ENCODE results near the gene CYP24A1.

Gene CYP24A1

DNA sequence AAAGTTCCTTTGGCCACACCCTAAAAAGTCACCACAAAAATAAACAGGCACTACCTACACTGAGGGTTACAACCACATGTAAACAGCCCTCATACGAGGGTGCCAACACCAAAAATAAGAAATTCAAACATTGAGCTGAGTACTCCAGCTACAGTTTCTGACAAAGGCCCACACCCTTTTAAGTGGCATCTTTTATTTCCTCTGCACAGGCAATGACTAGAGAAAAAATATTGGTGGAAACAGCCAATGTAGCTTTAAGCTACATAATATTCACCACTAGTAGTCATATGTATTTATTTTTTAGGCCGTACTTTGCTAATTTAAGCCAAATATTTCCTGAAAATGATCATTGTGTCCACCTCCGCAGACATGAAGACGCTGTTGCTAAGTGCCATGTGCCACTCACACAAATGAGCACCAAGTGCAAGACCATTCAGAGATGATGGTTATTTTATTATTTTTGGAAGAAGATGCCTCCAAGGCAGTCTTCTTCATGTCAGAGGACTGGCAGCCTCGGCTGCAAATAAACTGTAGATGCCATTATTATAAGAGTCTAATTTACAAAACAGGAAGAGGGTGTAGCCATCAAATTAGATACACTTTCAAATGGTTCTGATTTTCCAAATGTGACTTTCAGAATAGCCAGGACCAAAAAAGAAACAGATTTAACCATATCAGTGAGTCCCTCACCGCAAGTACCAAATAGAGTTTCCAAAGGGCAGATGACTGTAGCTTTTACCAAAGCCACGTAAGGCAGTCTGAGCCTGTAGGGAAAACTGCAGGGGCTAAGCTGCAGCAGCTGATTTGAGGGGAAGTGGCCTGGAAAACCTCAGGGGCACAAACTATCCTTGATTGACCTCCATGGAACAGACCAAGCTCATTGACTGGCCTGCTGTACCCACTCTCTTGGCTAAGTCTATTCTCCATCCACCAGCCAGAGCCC, 13.4 kb downstream of the CYP24A1 start:
- in situ Hi-C loops (cut with MboI; ENCODE audit: low sequenced_read_pairs): no loop called here

DNA sequence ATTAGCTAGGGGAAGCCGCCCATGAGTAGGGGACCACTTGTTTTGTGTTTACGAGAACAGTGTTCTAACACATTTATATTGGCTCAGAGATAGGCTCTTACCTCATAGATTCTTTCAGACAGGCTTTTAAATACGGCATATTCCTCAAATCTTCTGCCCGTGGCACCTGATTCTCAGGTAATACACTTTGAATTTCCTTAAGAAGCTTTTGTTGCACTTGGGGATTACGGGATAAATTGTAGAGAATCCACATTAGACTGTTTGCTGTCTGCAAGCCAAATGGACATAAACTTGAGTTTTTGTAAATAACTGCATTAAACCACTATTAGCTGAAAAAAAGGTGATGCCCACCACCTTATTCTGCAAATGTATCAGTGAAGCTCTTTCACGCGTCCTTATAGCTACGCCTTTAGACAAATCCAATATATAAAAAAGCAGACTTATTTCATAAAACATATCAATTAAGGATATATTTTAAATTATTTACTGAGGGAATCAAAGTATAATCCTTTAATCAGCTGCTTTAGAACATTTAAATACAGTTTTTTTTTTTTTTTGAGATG, 14.8 kb downstream of the CYP24A1 start:
- in situ Hi-C loops (cut with MboI; ENCODE audit: low sequenced_read_pairs): no loop called here

DNA sequence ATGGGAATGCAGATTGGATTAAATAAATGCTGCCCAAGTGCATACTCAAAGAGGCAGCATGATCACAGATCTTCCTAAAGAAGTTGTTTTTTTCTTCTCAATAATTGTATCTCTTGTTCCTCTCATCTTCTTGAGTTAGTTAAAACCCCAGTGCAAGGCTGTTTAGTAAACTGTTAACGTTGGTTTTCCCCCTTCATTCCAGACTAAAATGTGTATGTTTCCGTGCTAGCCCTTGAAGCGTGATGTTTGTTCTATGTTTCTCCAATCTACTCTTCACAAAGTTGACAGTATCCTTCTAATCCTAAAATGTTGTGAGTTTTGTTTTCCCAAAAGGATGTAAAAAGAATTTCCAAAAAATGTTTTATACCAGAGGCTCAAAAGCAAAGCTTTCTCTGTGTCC, 15.6 kb downstream of the CYP24A1 start:
- in situ Hi-C loops (cut with MboI; ENCODE audit: low sequenced_read_pairs): no loop called here

DNA sequence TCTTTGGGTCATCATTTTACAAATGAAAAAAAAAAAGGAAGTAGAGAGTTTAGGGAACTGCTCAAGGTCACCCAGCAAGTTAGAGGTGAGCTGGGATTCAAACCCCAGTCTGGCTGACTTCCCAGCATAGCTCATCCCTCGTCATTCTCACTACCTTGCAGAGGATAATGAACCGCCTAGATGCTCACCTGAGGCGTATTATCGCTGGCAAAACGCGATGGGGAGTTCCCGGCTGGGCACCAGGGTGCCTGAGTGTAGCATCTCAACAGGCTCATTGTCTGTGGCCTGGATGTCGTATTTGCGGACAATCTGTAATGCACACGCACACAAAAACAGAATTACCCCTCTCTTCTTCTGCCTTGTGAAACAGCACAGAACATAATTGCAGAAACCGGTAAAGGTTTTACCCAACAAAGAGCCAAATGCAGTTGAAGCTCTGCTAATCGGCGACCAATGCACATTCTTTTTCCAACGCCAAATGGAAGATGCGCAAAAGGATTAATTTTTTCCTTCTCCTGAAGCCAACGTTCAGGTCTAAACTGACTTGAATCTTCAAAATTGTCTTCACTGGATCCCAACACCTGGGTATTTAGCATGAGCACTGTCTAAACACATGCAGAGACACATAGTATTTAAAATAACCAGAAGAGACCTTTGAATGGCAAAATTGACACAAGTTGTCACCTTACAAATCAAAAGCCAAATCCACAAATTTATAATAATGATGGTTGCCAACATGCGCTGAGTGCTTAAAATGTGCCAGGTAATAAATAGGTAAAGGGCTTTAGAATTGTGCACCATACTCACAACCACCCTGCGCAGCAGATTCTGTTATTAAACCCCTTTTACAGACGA, 16.6 kb downstream of the CYP24A1 start:
- in situ Hi-C loops (cut with MboI; ENCODE audit: low sequenced_read_pairs): no loop called here

DNA sequence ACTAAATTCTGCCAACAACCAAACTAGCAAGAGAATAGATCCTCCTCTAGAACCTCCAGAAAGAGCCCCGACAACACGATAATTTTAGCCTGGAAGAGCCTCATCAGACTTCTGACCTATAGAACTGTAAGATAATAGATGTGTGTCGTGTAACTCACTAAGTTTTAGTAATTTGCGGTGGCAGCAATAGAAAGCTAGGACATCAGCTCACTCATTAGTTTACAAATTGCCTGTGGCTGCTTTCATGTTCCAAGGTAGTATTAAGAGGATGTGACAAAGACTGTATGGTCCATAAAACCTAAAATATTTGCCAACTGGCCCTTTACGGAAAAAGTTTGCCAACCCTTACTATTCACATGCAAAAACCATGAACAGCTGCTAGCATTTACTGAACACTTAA, 17.3 kb downstream of the CYP24A1 start:
- in situ Hi-C loops (cut with MboI; ENCODE audit: low sequenced_read_pairs): no loop called here

DNA sequence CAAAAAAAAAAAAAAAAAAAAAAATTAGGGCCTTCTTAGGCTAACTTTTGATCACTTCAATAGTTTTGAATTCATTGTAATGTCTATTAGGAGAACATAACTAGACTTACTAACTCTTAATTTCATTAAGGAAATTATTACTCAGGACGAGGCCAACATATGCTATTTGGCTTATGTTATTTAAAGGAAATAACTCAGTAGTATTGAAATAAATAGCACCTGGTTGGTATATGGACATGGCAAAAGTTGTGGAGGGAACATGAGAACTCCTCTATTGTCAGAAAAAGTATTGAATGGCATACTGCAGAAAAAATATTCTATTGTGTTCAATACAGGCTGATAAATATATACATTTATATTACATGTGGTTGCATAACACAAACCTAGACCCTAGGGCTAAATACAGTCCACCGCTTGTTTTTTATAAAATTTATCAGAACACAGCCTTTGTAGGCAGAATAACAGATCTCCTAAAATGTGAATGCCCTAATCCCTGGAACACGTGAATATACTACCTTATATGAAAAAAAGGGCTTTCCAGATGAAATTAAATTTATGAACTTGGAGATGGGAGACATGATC, 18.0 kb downstream of the CYP24A1 start:
- in situ Hi-C loops (cut with MboI; ENCODE audit: low sequenced_read_pairs): no loop called here

DNA sequence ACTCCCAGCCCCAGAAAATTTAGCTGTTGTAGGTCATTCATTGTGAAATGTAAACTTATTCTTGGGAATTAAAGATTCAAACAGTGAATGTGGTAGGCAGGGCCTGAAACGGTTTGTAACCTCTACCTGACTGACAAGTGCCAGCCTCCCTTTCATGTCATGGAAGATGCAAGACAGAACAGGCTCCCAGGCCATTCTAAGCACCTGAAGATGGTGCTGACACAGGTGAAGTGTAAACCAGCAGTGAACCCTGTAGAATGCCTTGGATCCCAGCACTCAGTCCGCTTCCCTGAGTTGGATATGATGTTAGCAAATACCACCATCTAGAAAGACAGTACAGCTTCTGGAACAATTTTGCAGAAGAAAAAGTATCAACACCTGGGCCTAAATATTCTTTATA, 19.3 kb downstream of the CYP24A1 start:
- in situ Hi-C loops (cut with MboI; ENCODE audit: low sequenced_read_pairs): no loop called here

DNA sequence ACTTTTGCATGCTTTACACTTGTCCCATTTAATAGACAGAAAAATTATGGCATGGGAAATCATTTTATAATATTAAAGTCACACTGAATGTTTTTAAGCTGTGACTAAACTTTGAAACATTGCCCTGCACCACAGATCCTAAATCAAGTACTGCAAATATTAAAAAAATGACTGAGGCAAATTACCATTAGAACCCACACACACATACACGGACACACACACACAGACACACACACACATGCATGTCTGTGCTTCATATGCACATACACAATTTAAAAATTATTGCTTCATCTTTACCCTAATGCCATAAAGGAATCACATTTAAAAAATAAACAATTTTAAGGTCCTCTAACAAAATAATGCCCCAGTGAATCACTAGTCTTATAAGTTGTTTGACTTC, 19.9 kb downstream of the CYP24A1 start:
- in situ Hi-C loops (cut with MboI; ENCODE audit: low sequenced_read_pairs): no loop called here

DNA sequence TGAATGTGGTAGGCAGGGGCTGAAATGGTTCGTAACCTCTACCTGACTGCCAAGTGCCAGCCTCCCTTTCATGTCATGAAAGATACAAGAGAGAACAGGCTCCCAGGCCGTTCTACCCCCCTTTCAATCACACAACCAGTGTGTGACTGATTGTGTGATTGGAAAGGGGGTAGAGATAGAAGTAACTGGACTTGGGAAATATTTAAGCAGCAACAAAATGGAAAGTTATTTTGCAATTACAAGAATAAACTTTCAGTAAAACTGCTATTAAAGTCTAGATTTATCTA, 20.8 kb downstream of the CYP24A1 start:
- in situ Hi-C loops (cut with MboI; ENCODE audit: low sequenced_read_pairs): no loop called here

DNA sequence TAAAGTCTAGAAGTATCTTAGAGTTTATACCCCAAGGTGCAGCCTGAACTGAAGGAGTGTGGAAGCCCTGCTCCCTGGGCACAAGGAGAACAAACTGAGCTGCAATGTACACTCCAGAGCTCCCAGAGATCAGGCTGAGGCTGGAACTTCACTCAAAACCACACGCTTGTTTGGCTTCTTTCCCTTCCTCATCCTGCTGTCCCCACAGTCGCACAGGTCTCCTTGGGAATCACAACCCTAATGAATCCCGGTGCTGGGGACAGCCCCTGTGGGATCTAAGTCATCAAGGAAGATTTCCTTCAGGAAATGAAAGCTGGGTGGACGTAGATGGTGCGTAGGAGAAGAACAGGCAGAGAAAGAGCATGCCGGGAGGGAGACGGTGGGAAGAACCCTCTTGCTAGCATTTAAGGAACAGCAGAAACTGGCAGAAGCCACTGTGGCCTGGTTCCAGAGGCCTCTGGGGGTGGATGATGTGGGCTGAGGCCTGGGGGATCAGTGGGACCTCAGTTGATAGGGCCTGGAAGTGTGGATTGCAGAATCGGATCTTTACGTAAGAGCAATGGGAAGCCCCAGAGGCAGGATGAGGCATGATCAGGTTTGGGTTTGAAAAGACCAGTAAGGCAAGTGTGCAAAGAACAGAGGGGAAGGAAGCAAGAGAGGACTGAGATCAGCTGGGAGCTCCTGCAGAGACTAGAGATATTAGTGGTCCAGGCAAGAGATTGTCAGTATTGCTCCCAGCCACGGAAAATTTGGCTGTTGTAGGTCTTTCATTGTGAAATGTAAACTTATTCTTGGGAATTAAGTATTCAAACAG, 21.4 kb downstream of the CYP24A1 start:
- in situ Hi-C loops (cut with MboI; ENCODE audit: low sequenced_read_pairs): no loop called here

DNA sequence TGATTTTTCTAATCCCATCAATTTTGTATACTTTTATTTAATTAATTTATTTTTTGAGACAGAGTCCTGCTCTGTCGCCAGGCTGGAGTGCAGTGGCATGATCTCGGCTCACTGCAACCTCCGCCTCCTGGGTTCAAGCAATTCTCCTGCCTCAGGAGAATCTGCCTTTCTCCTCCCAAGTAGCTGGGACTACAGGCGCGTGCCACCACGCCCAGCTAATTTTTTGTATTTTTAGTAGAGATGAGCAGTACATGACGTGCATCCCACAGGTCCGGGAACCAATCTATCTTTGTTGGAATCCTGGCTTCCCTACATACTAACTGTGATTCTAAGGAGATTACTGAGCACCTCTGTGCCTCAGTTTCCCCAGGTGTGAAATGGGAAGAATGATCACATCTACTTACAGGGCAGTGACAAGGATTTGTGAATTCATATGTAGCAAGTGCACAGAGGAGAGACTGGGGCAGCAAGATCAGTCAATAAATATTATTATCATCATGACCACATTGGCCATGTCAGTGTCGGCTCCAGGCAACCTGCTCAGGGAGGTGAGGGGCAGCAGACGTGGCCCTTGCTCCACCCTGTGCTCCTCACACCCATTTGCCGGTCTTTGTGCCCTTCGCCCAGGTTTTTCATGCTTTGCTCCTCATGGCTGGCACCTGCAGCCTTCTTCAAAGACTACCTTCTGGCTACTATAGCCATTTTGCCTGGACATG, 22.1 kb downstream of the CYP24A1 start:
- in situ Hi-C loops (cut with MboI; ENCODE audit: low sequenced_read_pairs): no loop called here

DNA sequence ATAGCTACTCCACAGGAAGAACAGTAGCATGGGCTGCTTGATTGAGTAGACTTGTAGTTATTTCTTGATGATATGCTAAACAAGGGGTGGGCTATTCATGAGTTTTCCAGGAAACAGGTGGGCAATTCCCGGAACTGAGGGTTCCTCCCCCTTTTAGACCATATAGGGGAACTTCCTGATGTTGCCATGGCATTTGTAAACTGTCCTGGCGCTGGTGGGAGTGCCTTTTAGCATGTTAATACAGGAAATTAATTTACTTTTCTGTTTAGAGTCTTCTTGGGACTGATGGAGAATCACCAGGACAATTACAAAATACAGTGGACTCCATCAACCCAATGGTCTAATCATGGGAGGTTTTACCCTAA, 22.7 kb downstream of the CYP24A1 start:
- in situ Hi-C loops (cut with MboI; ENCODE audit: low sequenced_read_pairs): no loop called here

DNA sequence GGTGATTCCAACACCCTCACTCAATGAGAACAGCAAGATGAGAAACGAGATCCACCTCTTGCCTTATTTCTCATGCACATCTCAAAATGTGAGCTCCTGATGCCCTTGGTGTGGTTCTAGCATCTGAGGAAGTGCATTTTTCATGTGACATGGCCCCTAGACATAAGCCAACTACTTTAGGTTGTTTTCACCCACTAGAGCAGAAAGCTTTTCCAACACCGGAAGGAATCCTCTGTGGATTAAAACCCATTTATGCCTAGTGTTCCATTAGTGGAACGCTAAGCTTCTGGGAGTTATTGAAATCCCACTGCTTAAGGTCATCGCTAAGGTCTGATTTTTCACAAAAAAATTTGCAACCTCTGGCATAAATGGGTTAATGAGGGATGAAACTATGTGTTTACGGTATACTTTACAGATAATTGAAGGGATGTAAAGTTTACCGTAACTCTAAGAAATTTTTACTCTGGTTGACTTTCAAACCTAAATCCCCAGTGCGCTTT, 24.0 kb downstream of the CYP24A1 start:
- in situ Hi-C loops (cut with MboI; ENCODE audit: low sequenced_read_pairs): no loop called here

DNA sequence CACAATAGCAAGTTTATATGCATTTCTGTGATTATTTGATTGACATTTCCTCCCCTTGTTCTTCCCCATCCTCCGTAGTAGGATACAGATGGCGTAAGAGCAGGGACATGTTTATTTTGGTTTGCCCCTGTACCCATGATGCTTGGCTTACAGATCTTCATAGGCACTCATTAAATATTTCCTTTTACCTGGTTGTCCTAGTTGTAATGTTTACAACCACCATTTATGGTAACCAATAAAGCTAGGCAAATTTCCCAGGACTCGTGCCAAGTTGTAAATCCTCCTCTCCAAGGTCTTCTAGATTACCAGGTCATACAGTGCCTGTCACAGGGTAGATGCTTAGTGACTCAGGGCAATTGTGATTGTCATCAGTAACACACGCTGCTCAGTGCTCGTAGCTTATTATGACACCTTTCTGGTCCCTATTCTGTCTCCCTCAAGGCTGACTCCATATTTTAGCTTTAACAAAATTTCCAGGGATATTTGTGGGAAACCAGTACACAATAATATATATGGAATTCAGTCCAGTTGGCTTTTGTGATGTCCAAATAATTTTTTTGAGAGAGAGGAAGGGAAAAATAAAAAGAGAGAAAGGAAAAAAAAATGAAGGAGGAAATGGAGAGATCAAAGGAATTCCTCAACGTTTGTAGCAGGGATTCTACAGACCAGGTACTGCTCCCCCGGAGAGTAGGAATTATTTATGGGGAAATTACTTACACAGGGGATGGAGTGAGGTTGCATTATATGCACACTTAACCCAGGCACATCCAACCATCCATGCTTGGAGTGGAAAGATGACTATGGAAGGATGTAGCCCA, 24.6 kb downstream of the CYP24A1 start:
- in situ Hi-C loops (cut with MboI; ENCODE audit: low sequenced_read_pairs): no loop called here

DNA sequence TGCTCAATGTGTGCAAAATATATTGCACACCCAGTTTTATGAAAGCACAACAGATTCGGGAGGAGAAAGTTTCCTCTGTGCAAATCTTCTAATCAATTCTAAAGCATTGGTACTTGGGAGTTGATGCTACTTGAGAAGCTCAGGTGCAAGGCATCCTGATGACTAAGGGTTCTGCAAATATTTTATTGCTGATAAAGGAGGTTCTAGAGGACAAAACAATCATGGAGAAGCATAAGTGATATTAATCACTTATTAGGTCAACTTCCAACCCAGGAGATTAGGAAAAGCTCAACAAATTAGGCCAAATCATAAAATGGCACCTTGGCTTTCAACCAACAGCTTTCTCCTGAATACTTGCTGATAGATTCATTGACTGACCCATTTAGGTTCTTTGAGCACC, 27.1 kb downstream of the CYP24A1 start:
- in situ Hi-C loops (cut with MboI; ENCODE audit: low sequenced_read_pairs): no loop called here

DNA sequence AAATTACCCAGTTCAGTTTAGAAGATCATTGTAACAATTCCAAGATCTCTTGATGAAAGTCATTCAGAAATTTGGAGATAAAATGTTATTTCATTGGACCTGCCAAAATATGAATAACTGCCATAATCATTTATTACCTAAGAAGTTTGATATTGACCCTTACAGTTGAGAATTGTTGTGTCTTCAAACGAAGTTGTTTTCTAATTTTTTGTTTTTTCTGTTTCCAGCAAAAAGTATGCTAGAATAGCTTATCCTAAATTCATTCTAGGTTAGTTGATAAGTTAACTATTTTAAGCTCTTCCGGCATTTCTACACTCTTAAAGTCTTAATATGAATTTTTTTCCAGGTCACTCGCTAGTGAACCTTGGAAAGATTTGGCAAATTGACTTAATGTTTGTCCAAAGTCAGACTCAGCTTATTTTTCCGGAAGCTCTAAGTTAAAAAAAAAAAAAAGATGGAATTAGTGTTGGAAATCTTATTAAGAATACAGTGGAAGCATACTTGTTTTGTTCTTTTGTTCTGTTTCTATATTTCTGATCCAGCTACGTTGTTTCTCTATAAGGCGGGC, 28.9 kb downstream of the CYP24A1 start:
- in situ Hi-C loops (cut with MboI; ENCODE audit: low sequenced_read_pairs): no loop called here

DNA sequence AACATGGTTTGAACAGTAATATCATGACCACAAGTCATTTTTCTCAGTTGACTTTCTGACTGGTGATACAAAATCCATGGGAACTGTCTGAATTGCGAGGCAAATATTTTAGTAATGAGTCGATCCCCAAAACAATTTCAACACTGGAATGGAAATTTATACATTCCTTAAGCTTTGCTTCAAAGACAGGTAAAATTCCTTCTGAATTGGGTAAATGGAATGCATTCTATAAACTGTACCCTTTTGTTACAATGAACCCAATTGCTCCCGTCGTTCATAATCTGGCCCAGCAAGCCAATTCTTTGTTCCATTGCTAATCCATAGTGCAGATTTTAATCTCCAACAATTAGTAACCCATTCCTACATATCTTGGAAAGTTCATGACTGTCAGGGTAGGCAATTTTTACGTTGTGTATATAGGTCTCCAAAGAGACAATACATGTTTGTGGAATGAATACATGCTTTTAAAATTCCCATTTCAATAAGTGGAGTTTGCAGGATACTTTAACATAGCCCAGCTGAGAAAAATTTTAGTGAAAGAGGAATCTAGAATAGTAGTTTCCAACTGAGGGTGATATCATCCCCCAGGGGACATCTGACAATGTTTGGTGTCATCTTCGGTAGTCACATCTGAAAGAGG, 32.7 kb downstream of the CYP24A1 start:
- in situ Hi-C loops (cut with MboI; ENCODE audit: low sequenced_read_pairs): no loop called here

DNA sequence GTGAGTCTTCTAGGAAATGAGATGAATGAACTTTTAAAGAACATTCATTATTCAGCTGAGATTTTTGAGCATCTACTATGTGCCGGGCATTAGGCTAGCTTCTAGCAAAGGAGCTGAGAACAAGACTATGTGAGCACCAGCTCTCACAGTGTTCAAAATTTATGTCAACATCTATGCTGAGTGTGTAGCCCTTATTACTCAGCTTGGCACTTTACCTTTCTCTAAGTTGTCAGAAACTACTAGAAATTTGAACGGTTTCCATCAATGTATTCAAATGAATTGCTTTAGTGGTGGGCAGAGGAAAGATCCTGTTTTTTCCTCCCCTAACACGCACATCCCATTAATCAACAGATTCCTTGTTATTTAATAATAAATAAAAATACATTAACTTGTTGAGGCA, 33.3 kb downstream of the CYP24A1 start:
- in situ Hi-C loops (cut with MboI; ENCODE audit: low sequenced_read_pairs): no loop called here
